Adrenal gland (tissue), 12 donors: Measurements from ENCODE around the gene CCSER1. TPM values are rescaled to one million over a fixed set of nuclear protein-coding genes. Genes with fewer than 3 reads are reported as not detected.

Experiments
- DNase-seq, 7 donors: peaks; one replicate each; pipeline ENCODE4 v3.0.0-alpha.2; 2019 to 2020
- H3K27ac ChIP-seq, 5 donors: fragments of 200-600 bp; sonication (generic) in 4 of 5; 1 replicate in 3 of 5; 2 replicates in 2 of 5; pipeline versions ENCODE4 v1.5.1 to v1.8.0; 2016 to 2020; ENCODE audit warnings: mild to moderate bottlenecking in 1 of 5
- H3K27me3 ChIP-seq: fragments of 200-600 bp; 2 replicates; pipeline ENCODE4 v1.8.0; 2021
- H3K36me3 ChIP-seq, 2 donors: fragments of 200-600 bp; replicated peaks in 1 of 2; 1 replicate in 1 of 2; 2 replicates in 1 of 2; pipeline versions ENCODE4 v1.5.1 to v1.8.0; 2018 to 2022
- H3K4me1 ChIP-seq, 2 donors: fragments of 200-600 bp; replicated peaks in 1 of 2; 1 replicate in 1 of 2; 2 replicates in 1 of 2; pipeline versions ENCODE4 v1.5.1 to v1.8.0; 2018 to 2021
- H3K4me3 ChIP-seq, 4 donors: fragments of 200-600 bp; sonication (generic) in 3 of 4; one replicate each; pipeline ENCODE4 v1.5.1; 2016 to 2018
- H3K9me3 ChIP-seq, 3 donors: fragments of 200-600 bp; sonication (generic) in 1 of 3; replicated peaks in 1 of 3; 1 replicate in 2 of 3; 2 replicates in 1 of 3; pipeline versions ENCODE4 v1.5.1 to v1.8.0; 2016 to 2021
- POLR2A ChIP-seq, 2 donors: fragments of 450-650 bp; IDR thresholded peaks; one replicate each; pipeline ENCODE4 v1.6.1; 2017; ENCODE audit warnings: antibody characterized with exemption in 2 of 2, mild to moderate bottlenecking in 2 of 2, moderate library complexity in 1 of 2
- WGBS, 4 donors: extraction: QIAGEN DNeasy Blood & Tissue Kit in 2 of 4; methylation state at CpG; one replicate each; pipeline versions ENCODE4 v1.1.5 to v1.1.7; 2013 to 2017; 5-methylcytosine and 5-hydroxymethylcytosine counted together
- intact Hi-C, 2 donors: fragments of 100-400 bp; cut with DNase I; formaldehyde crosslinking; loops; one replicate each; pipeline versions ENCODE4 v1.14.1 to v1.15.0; 2022 to 2023
- polyA plus RNA-seq, 3 donors: library from polyadenylated mRNA; stranded (reverse); fragments of 200-250 nt in 2 of 3; fragments of 350-450 nt in 1 of 3; fragmentation: Illumina TruSeq in 1 of 3; extraction: RNeasy Lipid Tissue Mini Kit (QIAGEN cat#74804) in 1 of 3; gene quantifications; one replicate each; pipeline ENCODE4 v1.2.3, GENCODE V29; 2013 to 2014
- small RNA-seq, 2 donors: library from RNA; depleted of rRNA; stranded (forward); fragments of <200 nt; gene quantifications; one replicate each; pipeline ENCODE3, GENCODE V24; 2016
- total RNA-seq, 9 donors: library from RNA; depleted of rRNA in 4 of 9; stranded (reverse); fragments of >200 nt in 4 of 9; fragments of 120-200 nt in 1 of 9; fragmentation: NEBNext Ultra II Directional in 1 of 9; extraction: Animal tissue kit (Norgen Biotek cat#: 25700) in 1 of 9; gene quantifications; one replicate each; pipeline versions ENCODE4 v1.1.0 to v1.2.4, GENCODE V29; 2013 to 2023
- TF ChIP-seq, protein P1 (sequence below), 6 experiments: fragments of 450-650 bp in 4 of 6; fragments of 200-600 bp in 2 of 6; sonication (generic) in 1 of 6; IDR thresholded peaks; 1 replicate in 5 of 6; 2 replicates in 1 of 6; pipeline versions ENCODE4 v1.5.1 to v1.8.0; 2016 to 2021; ENCODE audit warnings: antibody characterized with exemption in 6 of 6, mild to moderate bottlenecking in 2 of 6, moderate library complexity in 1 of 6
- donor health status: healthy with polysubstance abuse.
- donor health status: Bipolar disorder and iron deficiency.
- donor health status: DM: yes; HTN: yes; CAD: no.
- donor health status: DM: no; HTN: no; CAD: no.
- donor health status: DM: no; HTN: no; CAD: no.
- donor health status: DM: yes; HTN: yes; CAD: no.

The CCSER1 gene
- total and polyA plus RNA-seq, 12 donors, result 0.14 to 11.7 (median 2.3) TPM; not detected in 1

DNA sequence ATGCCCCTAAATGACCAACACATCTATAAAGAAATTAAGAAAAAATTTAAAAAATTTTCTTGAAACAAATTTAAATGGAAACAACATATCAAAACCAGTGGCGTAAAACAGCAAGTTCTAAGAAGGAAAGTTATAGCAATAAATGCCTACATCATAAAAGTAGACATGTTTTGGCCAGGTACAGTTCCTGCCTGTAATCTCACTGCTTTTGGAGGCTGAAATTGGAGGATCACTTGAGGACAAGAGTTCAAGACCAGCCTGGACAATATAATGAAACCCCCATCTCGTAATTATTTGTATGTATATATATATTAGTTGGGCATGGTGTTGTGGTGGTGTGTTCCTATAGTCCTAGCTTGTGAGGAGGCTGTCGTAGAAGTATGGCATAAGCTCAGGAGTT lies 1504.1 kb downstream of the CCSER1 start:
- intact Hi-C loops, result no loop called here
- 69 to 86% (median 78%) methylated on average over 3 of the region's 3 CpGs for WGBS, 4 donors
- Histone ChIP-seq H3K36me3 (no peaks in the 10 kb centered on the region), H3K4me3 (no peak overlapping the region), H3K27me3 (no peaks in the 10 kb centered on the region), H3K9me3 (no peaks in the 10 kb centered on the region), H3K4me1 (no peaks in the 10 kb centered on the region), H3K27ac (no peak overlapping the region)
- no peak for TF ChIP-seq POLR2A (IDR thresholded peaks at IDR 0.05)
- TF ChIP-seq, protein P1, sequence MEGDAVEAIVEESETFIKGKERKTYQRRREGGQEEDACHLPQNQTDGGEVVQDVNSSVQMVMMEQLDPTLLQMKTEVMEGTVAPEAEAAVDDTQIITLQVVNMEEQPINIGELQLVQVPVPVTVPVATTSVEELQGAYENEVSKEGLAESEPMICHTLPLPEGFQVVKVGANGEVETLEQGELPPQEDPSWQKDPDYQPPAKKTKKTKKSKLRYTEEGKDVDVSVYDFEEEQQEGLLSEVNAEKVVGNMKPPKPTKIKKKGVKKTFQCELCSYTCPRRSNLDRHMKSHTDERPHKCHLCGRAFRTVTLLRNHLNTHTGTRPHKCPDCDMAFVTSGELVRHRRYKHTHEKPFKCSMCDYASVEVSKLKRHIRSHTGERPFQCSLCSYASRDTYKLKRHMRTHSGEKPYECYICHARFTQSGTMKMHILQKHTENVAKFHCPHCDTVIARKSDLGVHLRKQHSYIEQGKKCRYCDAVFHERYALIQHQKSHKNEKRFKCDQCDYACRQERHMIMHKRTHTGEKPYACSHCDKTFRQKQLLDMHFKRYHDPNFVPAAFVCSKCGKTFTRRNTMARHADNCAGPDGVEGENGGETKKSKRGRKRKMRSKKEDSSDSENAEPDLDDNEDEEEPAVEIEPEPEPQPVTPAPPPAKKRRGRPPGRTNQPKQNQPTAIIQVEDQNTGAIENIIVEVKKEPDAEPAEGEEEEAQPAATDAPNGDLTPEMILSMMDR (IDR thresholded peaks at IDR 0.05), result no peak
- no peak for DNase-seq

DNA sequence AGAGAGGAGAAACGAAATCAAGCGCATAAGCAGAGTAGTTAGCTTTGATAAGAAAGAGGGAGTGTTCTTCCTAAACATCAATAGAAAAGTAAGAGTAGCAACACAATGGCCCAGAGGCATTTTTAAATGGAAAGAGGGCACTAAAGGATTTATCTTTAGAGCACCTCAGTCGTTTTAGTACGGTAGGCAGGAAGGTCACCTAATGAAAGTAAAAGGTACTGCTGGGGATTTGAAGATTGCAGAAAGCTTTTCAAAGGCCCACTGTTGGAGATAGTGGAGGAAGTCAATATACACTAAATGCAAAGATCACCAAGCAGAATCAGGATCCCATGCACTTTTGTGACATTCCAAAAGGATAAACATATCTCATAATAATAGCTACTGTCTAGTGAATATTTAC lies 1508.9 kb downstream of the CCSER1 start:
- Histone ChIP-seq H3K4me1 (no peaks in the 10 kb centered on the region), H3K9me3 (no peaks in the 10 kb centered on the region), H3K27ac (no peak overlapping the region), H3K4me3 (no peak overlapping the region), H3K27me3 (no peaks in the 10 kb centered on the region), H3K36me3 (no peaks in the 10 kb centered on the region)
- no peak for DNase-seq
- 62 to 73% (median 66%) methylated on average over 4 of the region's 4 CpGs for WGBS, 4 donors
- intact Hi-C loops, result no loop called here
- TF ChIP-seq POLR2A (IDR thresholded peaks at IDR 0.05), result no peak
- TF ChIP-seq, protein P1 (IDR thresholded peaks at IDR 0.05), result no peak

Small RNA genes lying within 50 kb of the gene (small RNA-seq; reads per million reads assigned to genes)
- gene AC093729.1, result 0 reads per million in 2 donors
- gene TMSB4XP8, result 0 to 0.17 reads per million in 2 donors

Other genes with a start within 250 kb of the CCSER1 start
- 10 to 100 TPM in 4 of 9 donors, 1 to 10 TPM in 5; 2.2 to 31.2 (median 7.4) TPM for gene MMRN1, start 232.5 kb upstream of the CCSER1 start, total RNA-seq
- gene MMRN1, start 232.5 kb upstream of the CCSER1 start, polyA plus RNA-seq, result 1 to 10 TPM; 1.4 to 6.4 (median 2.3) TPM